ENCODE results near the gene GFRA4.

Gene GFRA4

DNA sequence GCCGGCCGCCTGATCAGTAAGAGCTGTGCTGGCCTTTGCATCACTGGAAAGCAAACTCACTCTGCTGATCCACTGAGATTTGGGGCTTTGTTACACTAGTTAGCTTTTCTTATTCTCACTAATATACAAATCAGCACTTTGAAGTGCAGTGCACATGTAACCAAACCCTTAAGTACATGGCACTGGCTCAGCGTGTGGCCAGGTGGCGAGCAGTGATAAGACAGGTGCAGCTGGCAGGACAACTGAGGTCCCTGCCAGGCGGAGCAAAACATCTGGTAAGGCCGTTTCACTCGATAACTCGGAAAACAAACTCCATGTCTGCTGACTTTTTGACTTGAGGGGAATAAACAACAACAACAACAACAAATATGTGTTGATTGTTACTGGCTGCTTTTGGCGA, 11.0 kb downstream of the GFRA4 start:
- DNase-seq (ENCODE audit: low read depth) = no peak

DNA sequence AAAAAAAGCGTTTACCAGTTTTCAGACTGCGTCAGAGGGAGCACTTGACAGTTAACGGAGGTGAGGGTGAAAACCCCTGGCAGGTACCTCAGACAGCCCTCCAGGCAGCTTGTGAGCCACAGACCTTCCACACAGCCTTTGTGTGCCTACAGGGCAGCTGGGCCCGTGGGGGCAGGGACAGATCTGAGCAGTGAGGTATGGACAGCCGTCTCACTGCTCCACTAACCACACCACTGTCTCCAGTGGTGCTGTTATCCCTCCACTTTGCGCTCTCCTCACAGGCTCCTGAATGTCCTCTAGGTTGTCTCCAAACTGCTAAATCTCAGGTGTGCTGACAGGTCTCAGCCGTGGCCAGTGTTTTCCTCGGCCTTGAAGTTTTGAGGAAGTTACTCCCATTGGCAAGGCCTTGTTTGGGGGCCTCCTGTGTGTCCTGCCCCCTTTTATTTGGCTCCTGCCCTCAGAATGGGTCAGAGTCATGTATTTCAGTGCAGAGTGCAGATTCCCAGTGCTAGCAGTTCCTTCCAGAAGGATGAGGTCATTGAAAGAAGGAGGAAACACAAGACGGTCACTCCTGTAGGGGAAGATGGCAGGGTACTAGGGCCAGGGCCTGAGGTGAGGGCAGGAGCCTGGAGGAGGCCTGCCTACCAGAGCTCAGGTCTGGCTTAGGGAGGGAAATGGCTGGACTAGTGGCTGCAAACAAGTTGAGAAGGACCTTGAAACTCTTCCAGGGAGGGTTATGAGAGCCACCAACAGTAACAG, 11.8 kb downstream of the GFRA4 start:
- TF ChIP-seq, protein P1, sequence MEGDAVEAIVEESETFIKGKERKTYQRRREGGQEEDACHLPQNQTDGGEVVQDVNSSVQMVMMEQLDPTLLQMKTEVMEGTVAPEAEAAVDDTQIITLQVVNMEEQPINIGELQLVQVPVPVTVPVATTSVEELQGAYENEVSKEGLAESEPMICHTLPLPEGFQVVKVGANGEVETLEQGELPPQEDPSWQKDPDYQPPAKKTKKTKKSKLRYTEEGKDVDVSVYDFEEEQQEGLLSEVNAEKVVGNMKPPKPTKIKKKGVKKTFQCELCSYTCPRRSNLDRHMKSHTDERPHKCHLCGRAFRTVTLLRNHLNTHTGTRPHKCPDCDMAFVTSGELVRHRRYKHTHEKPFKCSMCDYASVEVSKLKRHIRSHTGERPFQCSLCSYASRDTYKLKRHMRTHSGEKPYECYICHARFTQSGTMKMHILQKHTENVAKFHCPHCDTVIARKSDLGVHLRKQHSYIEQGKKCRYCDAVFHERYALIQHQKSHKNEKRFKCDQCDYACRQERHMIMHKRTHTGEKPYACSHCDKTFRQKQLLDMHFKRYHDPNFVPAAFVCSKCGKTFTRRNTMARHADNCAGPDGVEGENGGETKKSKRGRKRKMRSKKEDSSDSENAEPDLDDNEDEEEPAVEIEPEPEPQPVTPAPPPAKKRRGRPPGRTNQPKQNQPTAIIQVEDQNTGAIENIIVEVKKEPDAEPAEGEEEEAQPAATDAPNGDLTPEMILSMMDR (IDR thresholded peaks at IDR 0.05; ENCODE audit: insufficient read depth, low read depth, low read length, missing control alignments) = no peak
- H3K4me3 ChIP-seq (ENCODE audit: low read depth, low read length) = no peak overlapping the region
- no peak for DNase-seq (ENCODE audit: low read depth)

More for the DNA sequence above, 11.0 kb downstream of the GFRA4 start:
- no peak overlapping the region for H3K4me3 ChIP-seq (ENCODE audit: low read depth, low read length)
- TF ChIP-seq, protein P1 (IDR thresholded peaks at IDR 0.05; ENCODE audit: insufficient read depth, low read depth, low read length, missing control alignments) = no peak

- no peak overlapping the region for H3K4me3 ChIP-seq (ENCODE audit: low read depth, low read length)
- TF ChIP-seq, protein P1 (IDR thresholded peaks at IDR 0.05; ENCODE audit: insufficient read depth, low read depth, low read length, missing control alignments) = no peak
- no peak for DNase-seq (ENCODE audit: low read depth)
Observed at GRCh38 chr20:3648951-3649350, 14.2 kb downstream of the GFRA4 start.

- TF ChIP-seq, protein P1 (IDR thresholded peaks at IDR 0.05; ENCODE audit: insufficient read depth, low read depth, low read length, missing control alignments) = no peak
- no peak for DNase-seq (ENCODE audit: low read depth)
- no peak overlapping the region for H3K4me3 ChIP-seq (ENCODE audit: low read depth, low read length)
Observed at GRCh38 chr20:3647473-3647872, 15.7 kb downstream of the GFRA4 start.

DNA sequence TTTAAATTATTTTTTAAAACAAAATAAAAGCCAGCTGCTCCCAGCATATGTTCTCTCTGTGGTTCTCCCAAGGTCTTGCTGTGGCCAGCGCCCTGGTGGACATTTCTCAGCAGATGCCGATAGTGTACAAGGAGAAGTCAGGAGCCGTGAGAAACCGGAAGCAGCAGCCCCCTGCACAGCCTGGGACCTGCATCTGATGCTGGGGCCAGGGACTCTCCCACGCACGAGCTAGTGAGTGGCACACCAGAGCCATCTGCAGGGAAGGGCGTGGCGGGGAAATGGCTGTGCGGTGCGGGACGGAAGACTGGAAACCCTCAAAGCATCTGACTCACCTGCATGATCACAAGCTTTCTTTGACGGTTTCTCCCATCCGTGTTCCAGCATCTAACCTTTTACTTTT, 16.5 kb downstream of the GFRA4 start:
- no peak overlapping the region for H3K4me3 ChIP-seq (ENCODE audit: low read depth, low read length)
- DNase-seq (ENCODE audit: low read depth) = no peak
- TF ChIP-seq, protein P1 (IDR thresholded peaks at IDR 0.05; ENCODE audit: insufficient read depth, low read depth, low read length, missing control alignments) = no peak

- no peak overlapping the region for H3K4me3 ChIP-seq (ENCODE audit: low read depth, low read length)
- DNase-seq (ENCODE audit: low read depth) = no peak
- TF ChIP-seq, protein P1 (IDR thresholded peaks at IDR 0.05; ENCODE audit: insufficient read depth, low read depth, low read length, missing control alignments) = no peak
Observed at GRCh38 chr20:3646067-3646440, 17.1 kb downstream of the GFRA4 start.

All from GM12865 (cell line).